Endodermal cell (in vitro differentiated cells): Measurements from ENCODE around the gene CARD6. TPM values are rescaled to one million over a fixed set of nuclear protein-coding genes. Genes with fewer than 3 reads are reported as not detected.

Source experiments
- DNase-seq: peaks from one replicate; pipeline ENCODE4 v3.0.0-alpha.2; 2017
- H3K27ac ChIP-seq: 2 replicates; pipeline ENCODE4 v1.5.1; 2013; ENCODE audit warnings: mild to moderate bottlenecking, low read depth, low read length, moderate library complexity
- H3K27me3 ChIP-seq: 2 replicates; pipeline ENCODE4 v1.6.1; 2013; ENCODE audit warnings: mild to moderate bottlenecking, low read length, moderate library complexity; ENCODE audit not compliant: insufficient read depth, control insufficient read depth, poor library complexity, severe bottlenecking
- H3K36me3 ChIP-seq: 2 replicates; pipeline ENCODE4 v1.7.0; 2013; ENCODE audit warnings: mild to moderate bottlenecking, low read length, moderate library complexity; ENCODE audit not compliant: control insufficient read depth, insufficient read depth
- H3K4me1 ChIP-seq: one replicate; pipeline ENCODE4 v1.7.0; 2013; ENCODE audit warnings: low read length; ENCODE audit not compliant: control insufficient read depth, insufficient read depth
- H3K4me3 ChIP-seq: 2 replicates; pipeline ENCODE4 v1.5.1; 2013; ENCODE audit warnings: mild to moderate bottlenecking, low read length, moderate library complexity
- H3K9ac ChIP-seq: 2 replicates; pipeline ENCODE4 v1.6.1; 2013; ENCODE audit warnings: mild to moderate bottlenecking, low read length, moderate library complexity; ENCODE audit not compliant: poor library complexity, severe bottlenecking; ENCODE audit errors: extremely low read depth
- H3K9me3 ChIP-seq: 2 replicates; pipeline ENCODE4 v1.6.1; 2013; ENCODE audit warnings: mild to moderate bottlenecking, low read length, moderate library complexity; ENCODE audit not compliant: control insufficient read depth
- H3K27ac Mint-ChIP-seq: 2 replicates; pipeline ENCODE4 v1.8.0; 2020; ENCODE audit warnings: mixed read lengths
- H3K27me3 Mint-ChIP-seq: 2 replicates; pipeline ENCODE4 v1.8.0; 2021; ENCODE audit warnings: mild to moderate bottlenecking, mixed read lengths; ENCODE audit not compliant: insufficient read depth
- H3K36me3 Mint-ChIP-seq: 2 replicates; pipeline ENCODE4 v1.8.0; 2020; ENCODE audit warnings: low read depth, mixed read lengths
- H3K4me1 Mint-ChIP-seq: 2 replicates; pipeline ENCODE4 v1.8.0; 2020; ENCODE audit warnings: mixed read lengths
- H3K4me3 Mint-ChIP-seq: 2 replicates; pipeline ENCODE4 v1.8.0; 2020; ENCODE audit warnings: mild to moderate bottlenecking, moderate library complexity, mixed read lengths
- H3K9me3 Mint-ChIP-seq: 2 replicates; pipeline ENCODE4 v1.8.0; 2020; ENCODE audit warnings: mild to moderate bottlenecking, mixed read lengths
- WGBS, 2 experiments: methylation state at CpG; one replicate each; pipeline versions ENCODE4 v1.1.5 to v1.1.7; 2013; ENCODE audit warnings: missing lambda C conversion rate in 2 of 2, mixed read lengths in 1 of 2; ENCODE audit not compliant: insufficient coverage in 1 of 2, insufficient read length in 1 of 2; 5-methylcytosine and 5-hydroxymethylcytosine counted together
- total RNA-seq, 2 donors: library from RNA; stranded (reverse); fragmentation: NEBNext Ultra II Directional in 1 of 2; extraction: Animal tissue kit (Norgen Biotek cat#: 25700) in 1 of 2; gene quantifications; 2 replicates in 1 of 2; 3 replicates in 1 of 2; pipeline ENCODE4 v1.2.1, GENCODE V29; 2021
- TF ChIP-seq, protein P1 (sequence below): fragments of 200-600 bp; sonication (generic); conservative IDR thresholded peaks from 2 replicates; pipeline ENCODE4 v1.5.0; 2021; ENCODE audit warnings: antibody characterized with exemption, mild to moderate bottlenecking

CARD6 gene
- total RNA-seq, 2 donors from 2014 or later = 0.13 TPM

DNA sequence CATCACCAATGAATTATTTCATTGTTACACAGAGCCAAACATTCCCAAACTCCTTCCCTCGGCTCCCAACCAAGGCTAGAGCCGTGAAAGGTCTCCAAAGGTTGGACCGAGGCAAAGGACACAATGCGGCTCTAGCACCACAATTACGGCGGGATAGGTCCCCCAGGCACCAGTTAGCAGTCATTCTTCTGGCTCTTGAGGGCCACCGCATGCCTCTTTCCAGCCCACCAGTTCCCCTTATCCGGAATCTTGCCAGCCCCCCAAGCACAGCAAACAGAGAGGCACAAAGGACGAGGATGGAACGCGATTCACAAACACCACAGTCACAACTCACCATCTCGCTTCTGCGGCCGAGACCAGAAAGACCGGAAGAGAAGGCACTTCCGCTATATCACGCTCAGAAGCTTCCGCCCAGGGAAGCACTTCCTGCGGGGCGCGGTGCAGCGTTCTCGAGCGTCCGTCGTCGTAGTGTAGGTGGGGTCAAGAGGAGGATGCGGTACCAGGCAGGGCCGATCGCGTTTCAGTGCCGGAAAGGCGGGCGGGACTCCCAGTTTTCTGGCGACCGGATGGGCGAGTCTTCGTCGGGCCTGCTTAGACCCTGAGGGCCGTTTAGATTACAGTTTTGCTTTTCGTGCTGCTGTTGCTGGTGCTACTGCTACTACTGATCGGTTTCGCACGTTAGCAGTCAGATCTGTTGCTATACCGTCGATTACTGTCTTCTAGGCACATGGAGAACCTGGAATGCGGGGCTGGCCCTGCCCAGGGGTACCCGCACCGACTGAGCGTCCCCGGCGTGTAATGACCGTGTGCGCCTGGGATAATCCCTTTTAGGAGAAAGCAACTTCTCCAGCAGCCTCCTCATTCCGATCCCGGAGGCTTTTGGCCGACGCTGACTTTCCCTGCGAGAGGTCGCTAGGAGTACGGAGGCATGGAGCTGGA lies 6.0 kb upstream of the CARD6 start, which contains the start of gene RPL37:
Gene RPL37, minus strand, starts transcription at position 374 of the 939 bp plus-strand sequence. Its CDS starts 37 bp downstream, at position 337.
- Mint-ChIP-seq H3K27ac (peak within 1 kb of the TSS; percentile 99), H3K36me3 (peaks cover 48% of the 10 kb centered on the region), H3K9me3 (no peaks in the 10 kb centered on the region), H3K4me3 (peak within 1 kb of the TSS; percentile 97), H3K27me3 (no peaks in the 10 kb centered on the region), H3K4me1 (peaks cover 37% of the 10 kb centered on the region)
- Histone ChIP-seq H3K9ac (peak within 1 kb of the TSS; percentile 98), H3K36me3 (peaks cover 46% of the 10 kb centered on the region), H3K27me3 (no peaks in the 10 kb centered on the region), H3K9me3 (no peaks in the 10 kb centered on the region), H3K4me3 (peak within 1 kb of the TSS; percentile 99), H3K4me1 (peaks cover 8% of the 10 kb centered on the region), H3K27ac (peak within 1 kb of the TSS; percentile 93)
- 3 to 10% methylated on average over 22 to 61 of the region's 61 CpGs for WGBS, 2 experiments
- TF ChIP-seq, protein P1, sequence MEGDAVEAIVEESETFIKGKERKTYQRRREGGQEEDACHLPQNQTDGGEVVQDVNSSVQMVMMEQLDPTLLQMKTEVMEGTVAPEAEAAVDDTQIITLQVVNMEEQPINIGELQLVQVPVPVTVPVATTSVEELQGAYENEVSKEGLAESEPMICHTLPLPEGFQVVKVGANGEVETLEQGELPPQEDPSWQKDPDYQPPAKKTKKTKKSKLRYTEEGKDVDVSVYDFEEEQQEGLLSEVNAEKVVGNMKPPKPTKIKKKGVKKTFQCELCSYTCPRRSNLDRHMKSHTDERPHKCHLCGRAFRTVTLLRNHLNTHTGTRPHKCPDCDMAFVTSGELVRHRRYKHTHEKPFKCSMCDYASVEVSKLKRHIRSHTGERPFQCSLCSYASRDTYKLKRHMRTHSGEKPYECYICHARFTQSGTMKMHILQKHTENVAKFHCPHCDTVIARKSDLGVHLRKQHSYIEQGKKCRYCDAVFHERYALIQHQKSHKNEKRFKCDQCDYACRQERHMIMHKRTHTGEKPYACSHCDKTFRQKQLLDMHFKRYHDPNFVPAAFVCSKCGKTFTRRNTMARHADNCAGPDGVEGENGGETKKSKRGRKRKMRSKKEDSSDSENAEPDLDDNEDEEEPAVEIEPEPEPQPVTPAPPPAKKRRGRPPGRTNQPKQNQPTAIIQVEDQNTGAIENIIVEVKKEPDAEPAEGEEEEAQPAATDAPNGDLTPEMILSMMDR = no peak
- DNase-seq = peak; percentile 98

DNA sequence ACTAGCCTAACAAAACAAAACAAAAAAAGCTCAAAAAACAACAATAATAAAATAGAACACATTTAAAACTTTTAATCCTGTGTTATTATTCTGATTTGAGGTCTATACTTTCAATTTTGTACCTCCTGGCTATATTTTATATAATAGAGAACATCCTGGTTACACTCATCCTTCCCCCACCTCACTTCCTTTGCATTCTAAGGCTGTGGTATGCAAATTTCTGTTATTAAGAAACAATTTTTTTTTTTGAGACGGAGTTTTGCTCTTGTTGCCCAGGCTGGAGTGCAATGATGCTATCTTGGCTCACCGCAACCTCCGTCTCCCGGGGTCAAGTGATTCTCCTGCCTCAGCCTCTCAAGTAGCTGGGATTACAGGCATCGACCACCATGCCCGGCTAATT lies 3.1 kb upstream of the CARD6 start:
- peaks cover 4% of the 10 kb centered on the region for H3K4me1 ChIP-seq

DNA sequence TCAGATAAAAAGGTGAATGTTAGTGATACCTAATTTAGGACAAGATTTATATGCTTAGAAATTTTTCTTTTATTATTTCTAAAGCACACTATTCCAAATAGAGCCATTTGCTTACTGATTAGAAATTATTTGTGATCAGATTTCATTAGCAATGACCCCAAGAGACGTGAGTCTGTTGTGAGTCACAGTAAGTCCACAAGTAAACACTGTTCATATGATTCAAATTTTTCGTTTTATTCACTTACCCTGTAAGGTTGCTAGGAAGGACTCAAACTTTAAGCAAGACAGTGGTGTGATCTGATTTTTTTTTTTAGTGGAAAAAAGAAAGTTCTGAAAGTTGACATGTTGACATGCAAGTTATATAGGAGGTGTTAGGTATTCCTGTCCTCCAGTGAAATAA lies 1.2 kb downstream of the CARD6 start:
- peaks cover 1% of the 10 kb centered on the region for H3K27me3 Mint-ChIP-seq

More for the DNA sequence above, 3.1 kb upstream of the CARD6 start:
- Histone ChIP-seq H3K4me3 (no peak overlapping the region), H3K27me3 (no peaks in the 10 kb centered on the region), H3K9me3 (no peaks in the 10 kb centered on the region), H3K9ac (no peak overlapping the region), H3K36me3 (peaks cover 17% of the 10 kb centered on the region), H3K27ac (no peak overlapping the region)
- peaks cover 31% of the 10 kb centered on the region for H3K4me1 Mint-ChIP-seq
- TF ChIP-seq, protein P1 = no peak
- no peak overlapping the region for H3K27ac Mint-ChIP-seq
- H3K9me3 Mint-ChIP-seq = no peaks in the 10 kb centered on the region
- peaks cover 18% of the 10 kb centered on the region for H3K36me3 Mint-ChIP-seq
- H3K4me3 Mint-ChIP-seq = no peak overlapping the region
- no peak for DNase-seq
- no peaks in the 10 kb centered on the region for H3K27me3 Mint-ChIP-seq
- 82 to 94% methylated on average over 3 to 5 of the region's 6 CpGs for WGBS, 2 experiments

More for the DNA sequence above, 1.2 kb downstream of the CARD6 start:
- Histone ChIP-seq H3K4me3 (no peak overlapping the region), H3K27me3 (no peaks in the 10 kb centered on the region), H3K27ac (no peak overlapping the region), H3K36me3 (no peaks in the 10 kb centered on the region), H3K9me3 (no peaks in the 10 kb centered on the region), H3K9ac (no peak overlapping the region), H3K4me1 (no peaks in the 10 kb centered on the region)
- 87 to 100% methylated on average over 1 to 2 of the region's 2 CpGs for WGBS, 2 experiments
- no peaks in the 10 kb centered on the region for H3K9me3 Mint-ChIP-seq
- no peak for DNase-seq
- H3K36me3 Mint-ChIP-seq = no peaks in the 10 kb centered on the region
- H3K4me3 Mint-ChIP-seq = no peak overlapping the region
- peaks cover 8% of the 10 kb centered on the region for H3K4me1 Mint-ChIP-seq
- TF ChIP-seq, protein P1 = no peak
- no peak overlapping the region for H3K27ac Mint-ChIP-seq
